VCaP (cell line): ENCODE data around the gene PLK3.
"Not testable (repeated sequence)": the region's sequence is repeated elsewhere in the genome, so short reads cannot be mapped to it uniquely, and the experiment has no call there.

Source experiments
- H3K27ac ChIP-seq: fragments of 450-650 bp; 2 replicates; pipeline ENCODE4 v1.5.1; 2017
- TF ChIP-seq, protein P1 (sequence below): fragments of 450-650 bp; conservative IDR thresholded peaks from 2 replicates; pipeline ENCODE4 v1.5.1; 2017; ENCODE audit warnings: mild to moderate bottlenecking, moderate library complexity

The PLK3 gene

DNA sequence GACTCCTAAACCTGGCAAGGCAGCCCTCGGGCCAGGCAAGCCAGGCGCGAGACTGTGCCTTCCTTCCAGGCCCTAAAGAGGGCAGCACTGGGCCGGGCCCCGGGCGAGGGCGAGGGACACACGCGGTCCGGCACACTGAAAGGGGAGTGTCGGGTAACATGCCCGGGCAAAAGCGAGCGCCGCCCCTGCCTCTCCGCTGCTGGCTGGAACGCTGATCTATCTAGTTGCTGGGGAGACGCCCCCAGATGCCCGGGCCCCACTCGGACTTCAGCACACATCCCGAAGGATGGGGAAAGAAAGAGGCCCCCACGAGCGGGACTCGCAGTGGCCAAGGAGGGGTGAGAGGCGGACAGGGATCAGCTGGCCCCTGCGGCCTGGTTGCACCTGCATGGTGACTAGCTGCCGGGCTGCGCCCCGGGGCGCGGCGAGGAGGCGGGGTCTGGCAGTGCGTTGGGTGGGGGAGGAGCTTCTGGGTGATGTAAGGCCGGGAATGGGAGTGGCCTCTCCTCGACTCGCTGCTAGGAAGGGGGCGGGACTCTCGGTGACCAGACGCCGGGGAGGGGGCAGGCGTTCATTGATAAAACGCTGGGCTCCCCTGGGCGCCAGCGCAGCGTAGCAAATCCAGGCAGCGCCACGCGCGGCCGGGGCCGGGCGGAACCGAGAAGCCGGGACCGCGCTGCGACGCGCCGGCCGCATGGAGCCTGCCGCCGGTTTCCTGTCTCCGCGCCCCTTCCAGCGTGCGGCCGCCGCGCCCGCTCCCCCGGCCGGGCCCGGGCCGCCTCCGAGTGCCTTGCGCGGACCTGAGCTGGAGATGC lies at the start of gene PLK3:
TSS of gene PLK3 (plus strand) at position 608 of the 815 bp plus-strand sequence. CDS start at position 695, 87 bp downstream.
- H3K27ac ChIP-seq = peak within 1 kb of the TSS; percentile 70
- TF ChIP-seq, protein P1, sequence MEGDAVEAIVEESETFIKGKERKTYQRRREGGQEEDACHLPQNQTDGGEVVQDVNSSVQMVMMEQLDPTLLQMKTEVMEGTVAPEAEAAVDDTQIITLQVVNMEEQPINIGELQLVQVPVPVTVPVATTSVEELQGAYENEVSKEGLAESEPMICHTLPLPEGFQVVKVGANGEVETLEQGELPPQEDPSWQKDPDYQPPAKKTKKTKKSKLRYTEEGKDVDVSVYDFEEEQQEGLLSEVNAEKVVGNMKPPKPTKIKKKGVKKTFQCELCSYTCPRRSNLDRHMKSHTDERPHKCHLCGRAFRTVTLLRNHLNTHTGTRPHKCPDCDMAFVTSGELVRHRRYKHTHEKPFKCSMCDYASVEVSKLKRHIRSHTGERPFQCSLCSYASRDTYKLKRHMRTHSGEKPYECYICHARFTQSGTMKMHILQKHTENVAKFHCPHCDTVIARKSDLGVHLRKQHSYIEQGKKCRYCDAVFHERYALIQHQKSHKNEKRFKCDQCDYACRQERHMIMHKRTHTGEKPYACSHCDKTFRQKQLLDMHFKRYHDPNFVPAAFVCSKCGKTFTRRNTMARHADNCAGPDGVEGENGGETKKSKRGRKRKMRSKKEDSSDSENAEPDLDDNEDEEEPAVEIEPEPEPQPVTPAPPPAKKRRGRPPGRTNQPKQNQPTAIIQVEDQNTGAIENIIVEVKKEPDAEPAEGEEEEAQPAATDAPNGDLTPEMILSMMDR = peak; percentile 93

DNA sequence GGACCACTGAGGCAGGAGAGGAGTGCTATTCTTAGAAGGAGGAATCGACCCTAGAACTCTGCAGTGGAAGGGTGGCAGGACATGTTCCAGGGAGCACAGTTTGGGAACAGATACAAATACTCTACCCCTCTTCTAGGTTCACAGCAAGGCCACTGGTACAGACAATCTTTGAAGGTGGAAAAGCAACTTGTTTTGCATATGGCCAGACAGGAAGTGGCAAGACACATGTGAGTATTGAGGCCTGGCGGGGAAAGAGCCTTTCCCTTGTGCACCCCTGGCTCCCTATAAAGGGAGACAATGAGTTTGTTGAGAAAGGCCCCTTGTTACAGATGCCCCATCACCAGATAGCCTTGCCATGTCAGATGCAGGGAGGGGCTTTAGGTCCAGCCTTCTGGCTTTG lies 42.8 kb upstream of the PLK3 start:
- TF ChIP-seq, protein P1 = no peak

DNA sequence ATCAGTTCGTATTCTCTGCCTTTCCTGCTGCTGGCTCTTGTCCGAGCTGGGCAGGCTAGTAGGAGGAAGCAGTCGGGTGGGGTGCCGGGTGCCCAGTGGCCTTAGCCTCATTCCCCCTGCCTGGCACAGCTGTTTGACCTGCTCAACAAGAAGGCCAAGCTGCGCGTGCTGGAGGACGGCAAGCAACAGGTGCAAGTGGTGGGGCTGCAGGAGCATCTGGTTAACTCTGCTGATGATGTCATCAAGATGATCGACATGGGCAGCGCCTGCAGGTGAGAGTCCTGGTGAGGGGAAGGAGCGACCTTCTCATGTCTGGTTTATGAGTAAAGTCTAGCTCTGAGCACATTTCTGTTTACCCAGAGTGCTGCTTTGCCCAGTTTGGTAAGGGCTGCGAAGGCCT lies 41.1 kb upstream of the PLK3 start:
- TF ChIP-seq, protein P1 = no peak
- no peak overlapping the region for H3K27ac ChIP-seq

More for the DNA sequence above, 42.8 kb upstream of the PLK3 start:
- no peak overlapping the region for H3K27ac ChIP-seq

DNA sequence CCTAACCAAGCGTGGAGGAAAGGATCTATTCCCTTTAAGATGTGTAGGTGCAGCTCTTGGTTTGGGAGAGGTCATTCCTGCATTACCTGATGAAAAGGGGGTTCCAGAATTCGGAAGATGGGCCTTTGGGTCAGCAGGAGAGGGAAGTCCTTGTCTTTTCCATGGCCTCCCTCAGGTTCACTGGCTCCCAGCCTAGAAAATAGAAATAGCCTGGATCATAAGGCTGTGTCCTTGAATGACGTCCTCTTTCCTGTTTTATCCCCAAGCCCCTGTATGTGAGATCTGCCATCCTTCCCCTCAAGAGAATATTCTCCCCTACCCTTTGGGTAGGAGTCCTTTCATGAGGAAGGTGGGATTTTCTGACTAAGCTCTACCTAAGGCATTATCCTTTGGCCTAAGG lies 39.3 kb upstream of the PLK3 start:
- H3K27ac ChIP-seq = no peak overlapping the region
- TF ChIP-seq, protein P1 = no peak

DNA sequence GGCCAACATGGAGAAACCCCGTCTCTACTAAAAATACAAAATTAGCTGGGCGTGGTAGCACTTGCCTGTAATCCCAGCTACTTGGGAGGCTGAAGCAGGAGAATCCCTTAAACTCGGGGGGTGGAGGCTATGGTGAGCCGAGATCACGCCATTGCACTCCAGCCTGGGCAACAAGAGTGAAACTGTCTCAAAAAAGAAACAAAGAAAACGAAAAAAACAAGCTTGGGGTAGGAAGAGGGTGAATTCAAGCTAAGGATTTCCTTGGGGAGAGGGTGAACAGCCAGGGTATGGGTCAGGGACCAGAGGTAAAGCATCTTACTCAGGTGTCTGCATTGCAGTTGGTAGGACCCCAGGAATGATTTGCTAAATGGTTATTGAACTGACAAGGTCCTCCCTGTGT lies 33.8 kb upstream of the PLK3 start:
- H3K27ac ChIP-seq = not testable (repeated sequence)

DNA sequence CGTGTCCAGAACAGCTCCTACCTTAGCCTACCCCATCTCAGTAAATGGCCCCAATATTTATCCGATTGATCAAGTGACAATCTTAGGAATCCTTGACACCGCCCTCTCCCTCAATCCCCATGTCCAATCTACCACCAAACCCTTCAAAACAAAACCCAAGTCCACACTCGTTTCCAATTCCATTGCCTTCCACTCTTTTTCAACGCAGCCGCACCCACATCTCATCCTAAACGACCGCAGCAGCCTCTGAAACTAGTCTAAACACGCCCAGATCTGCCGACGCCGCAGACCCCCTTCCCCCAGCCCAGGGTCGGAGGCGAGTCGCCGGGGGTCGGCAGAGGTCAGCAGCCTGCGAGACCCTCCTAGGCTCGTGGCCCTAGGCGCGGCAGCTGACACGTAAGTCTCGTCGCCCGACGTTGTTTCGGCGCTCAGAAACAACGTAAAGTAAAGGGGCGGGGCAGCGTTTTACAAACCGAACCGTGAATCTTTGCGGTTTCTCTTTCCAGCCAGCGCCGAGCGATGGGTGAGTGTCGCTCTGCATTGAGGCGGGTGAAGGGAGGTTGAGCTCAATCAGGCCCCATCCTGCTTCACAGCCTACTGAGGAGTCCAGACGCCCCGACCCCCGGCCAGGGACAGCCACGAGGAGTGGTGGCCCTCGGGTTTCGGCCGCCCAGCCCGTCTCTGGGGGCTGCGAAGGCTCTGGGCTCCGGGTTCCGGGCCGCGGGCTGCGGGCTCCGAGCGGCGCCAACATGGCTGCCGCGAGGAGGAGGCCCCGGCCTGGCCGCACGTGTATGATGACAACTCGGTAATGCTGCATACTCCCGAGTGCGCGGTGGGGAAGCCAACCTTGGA lies 24.9 kb upstream of the PLK3 start, which contains the start of gene RPS8:
TSS of gene RPS8 (plus strand) at position 463 of the 852 bp plus-strand sequence. CDS start at position 520, 57 bp downstream.
- TF ChIP-seq, protein P1 = no peak

DNA sequence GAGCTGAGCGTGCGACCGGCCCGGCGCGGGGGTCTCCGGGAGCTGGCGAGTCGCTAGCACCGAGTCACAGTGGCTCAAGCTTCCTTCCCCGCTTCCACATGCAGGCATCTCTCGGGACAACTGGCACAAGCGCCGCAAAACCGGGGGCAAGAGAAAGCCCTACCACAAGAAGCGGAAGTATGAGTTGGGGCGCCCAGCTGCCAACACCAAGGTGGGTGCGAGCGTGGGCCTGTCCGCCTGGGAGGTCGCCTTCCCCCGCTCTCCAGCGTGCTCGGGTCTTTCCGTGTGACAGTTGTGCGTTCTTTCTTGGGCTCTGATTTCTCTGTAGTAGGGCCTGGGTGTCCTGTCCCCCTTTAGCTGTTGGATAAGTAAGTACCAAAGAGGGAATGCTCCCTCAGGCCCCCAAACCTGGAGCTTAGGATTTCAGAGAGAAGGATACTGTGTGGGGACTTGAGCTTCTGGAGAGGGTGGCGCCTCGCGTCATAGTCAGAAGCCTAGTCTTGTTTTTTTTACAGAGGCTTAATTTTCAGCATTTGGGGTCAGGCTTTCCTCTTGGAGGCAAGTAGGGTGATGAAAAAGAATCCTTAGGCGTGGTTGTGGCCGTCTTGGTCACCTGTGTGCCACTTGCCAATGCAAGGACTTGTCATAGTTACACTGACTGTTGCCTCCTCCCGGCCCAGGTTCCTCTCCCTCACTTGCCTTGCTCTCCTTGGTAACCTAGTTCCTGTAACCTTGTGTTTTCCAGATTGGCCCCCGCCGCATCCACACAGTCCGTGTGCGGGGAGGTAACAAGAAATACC lies 24.0 kb upstream of the PLK3 start:
- H3K27ac ChIP-seq = peak overlapping the region; percentile 90

More for the DNA sequence above, 24.9 kb upstream of the PLK3 start, which contains the start of gene RPS8:
- H3K27ac ChIP-seq = peak within 1 kb of the TSS; percentile 90

More for the DNA sequence above, 24.0 kb upstream of the PLK3 start:
- TF ChIP-seq, protein P1 = no peak
